Neural cell (in vitro differentiated cells): Measurements from ENCODE around the gene PARD6G. TPM values are rescaled to one million over a fixed set of nuclear protein-coding genes. Genes with fewer than 3 reads are reported as not detected.
A peak's percentile ranks its signal among the peaks of the same experiment; 100 is the strongest.

Experiments used
- H2AFZ ChIP-seq: fragments of 200-600, 300-800 bp; sonication (generic), shearing (Covaris generic); 2 replicates; pipeline ENCODE4 v1.6.0; 2014; ENCODE audit warnings: low read depth, mild to moderate bottlenecking, antibody characterized with exemption, low read length, moderate library complexity
- H3F3A ChIP-seq: fragments of 200-600 bp; shearing (Covaris generic); 2 replicates; pipeline ENCODE4 v1.6.1; 2016; ENCODE audit warnings: mild to moderate bottlenecking, moderate library complexity, mixed read lengths, antibody characterized with exemption, low read length; ENCODE audit not compliant: insufficient read depth, poor library complexity, severe bottlenecking
- H3K27ac ChIP-seq: fragments of 200-600, 300-800 bp; sonication (generic), shearing (Covaris generic); 2 replicates; pipeline ENCODE4 v1.5.1; 2014; ENCODE audit warnings: mild to moderate bottlenecking, low read length, moderate library complexity
- H3K27me3 ChIP-seq: fragments of 300-800, 200-600 bp; sonication (generic), shearing (Covaris generic); 2 replicates; pipeline ENCODE4 v1.6.0; 2014; ENCODE audit warnings: mild to moderate bottlenecking, low read depth, low read length, moderate library complexity; ENCODE audit not compliant: insufficient read depth
- H3K36me3 ChIP-seq: fragments of 300-800, 200-600 bp; sonication (generic), shearing (Covaris generic); 2 replicates; pipeline ENCODE4 v1.5.1; 2014; ENCODE audit warnings: mild to moderate bottlenecking, antibody characterized with exemption, low read length, moderate library complexity; ENCODE audit not compliant: insufficient read depth
- H3K4me2 ChIP-seq: fragments of 300-800, 200-600 bp; sonication (generic), shearing (Covaris generic); 2 replicates; pipeline ENCODE4 v1.6.0; 2014; ENCODE audit warnings: mild to moderate bottlenecking, low read length
- H3K4me3 ChIP-seq: fragments of 300-800, 200-600 bp; sonication (generic), shearing (Covaris generic); 2 replicates; pipeline ENCODE4 v1.5.1; 2014; ENCODE audit warnings: mild to moderate bottlenecking, low read length, moderate library complexity
- H3K79me2 ChIP-seq: fragments of 200-600 bp; shearing (Covaris generic); replicated peaks from 2 replicates; pipeline ENCODE4 v1.6.0; 2014; ENCODE audit warnings: mild to moderate bottlenecking, low read length, moderate library complexity; ENCODE audit not compliant: insufficient read depth
- H3K9ac ChIP-seq: fragments of 300-800, 200-600 bp; sonication (generic), shearing (Covaris generic); 2 replicates; pipeline ENCODE4 v1.6.1; 2016; ENCODE audit warnings: mild to moderate bottlenecking, low read length, mixed read lengths
- H3K9me2 ChIP-seq: fragments of 200-600 bp; shearing (Covaris generic); 2 replicates; pipeline ENCODE4 v1.6.1; 2016; ENCODE audit warnings: mild to moderate bottlenecking, low read length, mixed read lengths; ENCODE audit not compliant: insufficient read depth
- H3K9me3 ChIP-seq: fragments of 200-600, 300-800 bp; sonication (generic), shearing (Covaris generic); 2 replicates; pipeline ENCODE4 v1.6.1; 2016; ENCODE audit warnings: mild to moderate bottlenecking, mixed run types, low read length, moderate library complexity, mixed read lengths
- H4K20me1 ChIP-seq: fragments of 200-600 bp; shearing (Covaris generic); 2 replicates; pipeline ENCODE4 v1.6.1; 2016; ENCODE audit warnings: mild to moderate bottlenecking, mixed run types; ENCODE audit not compliant: insufficient read depth
- EP300 ChIP-seq: fragments of 450-650 bp; conservative IDR thresholded peaks from 2 replicates; pipeline ENCODE4 v1.6.1; 2014; ENCODE audit warnings: antibody characterized with exemption, mild to moderate bottlenecking, moderate library complexity; ENCODE audit not compliant: poor library complexity, severe bottlenecking
- EZH2 ChIP-seq: fragments of 200-600, 300-800 bp; shearing (Covaris generic), sonication (generic); IDR thresholded peaks from 2 replicates; pipeline ENCODE4 v1.6.1; 2014; ENCODE audit warnings: antibody characterized with exemption, low read length, borderline replicate concordance, mild to moderate bottlenecking; ENCODE audit not compliant: insufficient read depth, poor library complexity, severe bottlenecking
- MXI1 ChIP-seq: fragments of 450-650 bp; conservative IDR thresholded peaks from 2 replicates; pipeline ENCODE4 v1.6.1; 2014; ENCODE audit warnings: antibody characterized with exemption, mild to moderate bottlenecking; ENCODE audit not compliant: poor library complexity, severe bottlenecking
- SMC3 ChIP-seq: fragments of 450-650 bp; conservative IDR thresholded peaks from 2 replicates; pipeline ENCODE4 v1.6.1; 2014; ENCODE audit warnings: antibody characterized with exemption, mild to moderate bottlenecking, moderate library complexity; ENCODE audit not compliant: poor library complexity
- TAF1 ChIP-seq: IDR thresholded peaks from 2 replicates; pipeline ENCODE4 v1.6.1; 2012; ENCODE audit warnings: low read depth
- polyA plus RNA-seq: library from polyadenylated mRNA; depleted of rRNA; stranded (reverse); fragments of >200 nt; gene quantifications from 2 replicates; pipeline ENCODE4 v1.2.3, GENCODE V29; 2014
- TF ChIP-seq, protein P1 (sequence below): fragments of 450-650 bp; IDR thresholded peaks from 2 replicates; pipeline ENCODE4 v1.5.1; 2014; ENCODE audit warnings: antibody characterized with exemption, mild to moderate bottlenecking, moderate library complexity; ENCODE audit not compliant: poor library complexity, severe bottlenecking

PARD6G gene
- polyA plus RNA-seq, 1 donor from 2014 or later = 9.3 TPM

DNA sequence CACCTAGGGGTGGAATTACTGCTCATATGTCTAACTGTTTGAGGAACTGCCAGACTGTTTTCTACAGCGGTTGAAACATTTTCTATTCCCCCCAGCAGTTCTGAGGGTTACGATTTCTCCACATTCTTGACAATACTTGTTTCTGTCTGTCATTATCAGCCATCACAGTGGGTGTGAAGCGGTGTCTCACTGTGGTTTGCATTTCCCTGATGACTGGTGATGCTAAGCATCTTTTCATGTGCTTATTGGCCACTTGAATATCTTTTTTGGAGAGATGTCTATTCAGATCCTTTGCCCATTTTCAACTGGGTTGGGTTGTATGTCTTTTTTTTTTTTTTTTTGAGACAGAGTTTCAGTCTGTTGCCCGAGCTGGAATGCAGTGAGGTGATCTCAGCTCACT lies 75.3 kb downstream of the PARD6G start:
- Histone ChIP-seq H3K9ac (no peak overlapping the region), H3K36me3 (no peaks in the 10 kb centered on the region), H3K9me2 (no peaks in the 10 kb centered on the region), H3F3A (no peaks in the 10 kb centered on the region), H4K20me1 (no peaks in the 10 kb centered on the region), H3K9me3 (no peaks in the 10 kb centered on the region), H2AFZ (no peak overlapping the region), H3K27me3 (no peaks in the 10 kb centered on the region), H3K79me2 (no peaks in the 10 kb centered on the region), H3K4me3 (no peak overlapping the region), H3K4me2 (no peak overlapping the region), H3K27ac (no peak overlapping the region)
- TF ChIP-seq EZH2 (no peak), EP300 (no peak)

GRCh38 chr18:80171054-80171872 lies 76.1 kb downstream of the PARD6G start:
- Histone ChIP-seq H3K4me2 (no peak overlapping the region), H3K9me2 (no peaks in the 10 kb centered on the region), H3K27ac (no peak overlapping the region), H2AFZ (no peak overlapping the region), H3K9ac (no peak overlapping the region), H3K4me3 (no peak overlapping the region), H3K36me3 (no peaks in the 10 kb centered on the region), H3F3A (no peaks in the 10 kb centered on the region), H4K20me1 (no peaks in the 10 kb centered on the region), H3K9me3 (no peaks in the 10 kb centered on the region), H3K79me2 (no peaks in the 10 kb centered on the region), H3K27me3 (no peaks in the 10 kb centered on the region)
- TF ChIP-seq TAF1 = no peak
- TF ChIP-seq EZH2 = no peak
- TF ChIP-seq SMC3 = no peak
- TF ChIP-seq MXI1 = no peak
- TF ChIP-seq, protein P1, sequence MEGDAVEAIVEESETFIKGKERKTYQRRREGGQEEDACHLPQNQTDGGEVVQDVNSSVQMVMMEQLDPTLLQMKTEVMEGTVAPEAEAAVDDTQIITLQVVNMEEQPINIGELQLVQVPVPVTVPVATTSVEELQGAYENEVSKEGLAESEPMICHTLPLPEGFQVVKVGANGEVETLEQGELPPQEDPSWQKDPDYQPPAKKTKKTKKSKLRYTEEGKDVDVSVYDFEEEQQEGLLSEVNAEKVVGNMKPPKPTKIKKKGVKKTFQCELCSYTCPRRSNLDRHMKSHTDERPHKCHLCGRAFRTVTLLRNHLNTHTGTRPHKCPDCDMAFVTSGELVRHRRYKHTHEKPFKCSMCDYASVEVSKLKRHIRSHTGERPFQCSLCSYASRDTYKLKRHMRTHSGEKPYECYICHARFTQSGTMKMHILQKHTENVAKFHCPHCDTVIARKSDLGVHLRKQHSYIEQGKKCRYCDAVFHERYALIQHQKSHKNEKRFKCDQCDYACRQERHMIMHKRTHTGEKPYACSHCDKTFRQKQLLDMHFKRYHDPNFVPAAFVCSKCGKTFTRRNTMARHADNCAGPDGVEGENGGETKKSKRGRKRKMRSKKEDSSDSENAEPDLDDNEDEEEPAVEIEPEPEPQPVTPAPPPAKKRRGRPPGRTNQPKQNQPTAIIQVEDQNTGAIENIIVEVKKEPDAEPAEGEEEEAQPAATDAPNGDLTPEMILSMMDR = peak; percentile 30

DNA sequence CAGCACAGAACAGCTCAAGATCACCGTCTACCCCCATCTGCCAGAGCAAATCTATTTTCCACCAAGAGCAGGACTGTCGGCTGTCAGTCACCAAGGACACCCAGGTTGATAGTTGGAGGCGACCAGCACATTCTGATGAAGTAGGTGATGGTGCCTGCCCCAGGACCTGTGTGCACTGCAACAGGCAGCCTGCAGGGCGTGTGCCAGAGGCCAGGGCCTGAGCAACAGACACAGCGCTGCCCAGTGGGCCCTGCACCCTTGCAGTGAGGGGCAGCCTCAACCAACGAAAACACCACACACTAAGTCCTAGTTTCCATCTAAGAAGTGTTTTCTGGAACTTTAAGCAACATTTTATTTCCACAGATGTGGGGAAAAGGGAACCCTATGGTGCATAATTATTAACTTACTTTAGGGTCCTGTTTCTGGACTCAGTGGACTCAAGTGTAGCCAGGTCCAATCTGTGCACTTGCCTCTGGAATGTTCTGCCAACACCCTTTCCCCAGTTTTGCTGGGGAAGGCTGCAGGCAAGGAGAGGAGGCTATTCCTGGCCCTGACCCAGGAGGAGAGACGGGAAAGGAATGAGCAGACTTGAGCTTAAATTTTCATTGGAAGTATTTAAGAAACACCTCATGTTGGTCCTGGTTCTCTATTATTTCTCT lies 76.8 kb downstream of the PARD6G start:
- H3K9me2 ChIP-seq = no peaks in the 10 kb centered on the region
- no peaks in the 10 kb centered on the region for H4K20me1 ChIP-seq
- H3K4me2 ChIP-seq = no peak overlapping the region
- no peaks in the 10 kb centered on the region for H3K27me3 ChIP-seq
- no peaks in the 10 kb centered on the region for H3K79me2 ChIP-seq
- H3K9me3 ChIP-seq = no peaks in the 10 kb centered on the region
- TF ChIP-seq TAF1 (no peak), EP300 (no peak)
- H3K9ac ChIP-seq = no peak overlapping the region
- H3K27ac ChIP-seq = no peak overlapping the region
- no peaks in the 10 kb centered on the region for H3F3A ChIP-seq
- no peak overlapping the region for H3K4me3 ChIP-seq
- no peaks in the 10 kb centered on the region for H3K36me3 ChIP-seq
- no peak overlapping the region for H2AFZ ChIP-seq
